H1 (cell line): ENCODE results near the gene CASP12. TPM values are rescaled to one million over a fixed set of nuclear protein-coding genes. Genes with fewer than 3 reads are reported as not detected.

ENCODE experiments used
- ATF2 ChIP-seq: IDR thresholded peaks from 2 replicates; pipeline ENCODE4 v1.6.1; 2012; ENCODE audit warnings: low read length, inconsistent platforms
- polyA plus RNA-seq, 7 experiments: library from polyadenylated mRNA; depleted of rRNA in 3 of 7; stranded (reverse) in 5 of 7; unstranded in 2 of 7; fragments of >200 nt in 5 of 7; fragments of 200-250 nt in 2 of 7; gene quantifications; 1 replicate in 5 of 7; 2 replicates in 1 of 7; 4 replicates in 1 of 7; pipeline versions ENCODE4 v1.2.1 to v1.2.3, GENCODE V29; 2011 to 2013; ENCODE audit warnings: missing spikeins in 2 of 7, mixed read lengths in 2 of 7
- total RNA-seq: library from RNA; stranded (reverse); fragmentation: NEBNext Ultra II Directional; extraction: Animal tissue kit (Norgen Biotek cat#: 25700); gene quantifications from 2 replicates; pipeline ENCODE4 v1.2.1, GENCODE V29; 2021

The CASP12 gene
- total and polyA plus RNA-seq, 2 of the 8 experiments (the other 6 are each of a cell fraction or from before 2014, with no cell fraction given) = not detected

- TF ChIP-seq ATF2 = no peak
Observed at GRCh38 chr11:104876324-104876723, 21.9 kb downstream of the CASP12 start (continued).
